A673 (cell line): ENCODE measurements around the gene CYP20A1. TPM values are rescaled to one million over a fixed set of nuclear protein-coding genes. Genes with fewer than 3 reads are reported as not detected.
"Not testable (repeated sequence)": the region's sequence is repeated elsewhere in the genome, so short reads cannot be mapped to it uniquely, and the experiment has no call there.

Experiments
- BruUV-seq: library from RNA; stranded (reverse); fragments of 400-500 nt; replicated peaks from 2 replicates; lab custom pipeline; 2021; lab: Mats Ljungman, UMichigan
- CTCF ChIA-PET: fragments of 300-600 bp; sonication (Branson Sonifier 250); formaldehyde crosslinking; loops from one replicate; lab custom pipeline; 2022; ENCODE audit warnings: antibody characterized with exemption; lab: Charles Lee
- POLR2A ChIA-PET: fragments of 300-600 bp; sonication (Branson Sonifier 250); formaldehyde crosslinking; loops from one replicate; lab custom pipeline; 2022; ENCODE audit warnings: antibody characterized with exemption; ENCODE audit not compliant: low non-redundant PET; lab: Charles Lee
- DNase-seq: peaks from one replicate; pipeline ENCODE4 v3.0.0-alpha.2; 2015; ENCODE audit warnings: low spot score
- H3K27ac ChIP-seq: fragments of 200-600 bp; sonication (generic); 2 replicates; pipeline ENCODE4 v1.5.1; 2016; ENCODE audit warnings: mixed run types, low read depth, mild to moderate bottlenecking, mixed read lengths, antibody characterized with exemption, low read length; ENCODE audit not compliant: poor library complexity, severe bottlenecking
- H3K27me3 ChIP-seq: fragments of 200-600 bp; sonication (generic); replicated peaks from 2 replicates; pipeline ENCODE4 v1.6.1; 2017; ENCODE audit warnings: mixed run types, low read depth, mild to moderate bottlenecking, mixed read lengths, antibody characterized with exemption, low read length; ENCODE audit not compliant: insufficient read depth, poor library complexity
- H3K36me3 ChIP-seq: fragments of 200-600 bp; sonication (generic); 2 replicates; pipeline ENCODE4 v1.6.1; 2016; ENCODE audit warnings: mixed run types, mild to moderate bottlenecking, mixed read lengths, antibody characterized with exemption, low read length; ENCODE audit not compliant: insufficient read depth, poor library complexity, severe bottlenecking
- H3K4me1 ChIP-seq: fragments of 200-600 bp; sonication (generic); 2 replicates; pipeline ENCODE4 v1.6.1; 2017; ENCODE audit warnings: mixed run types, mild to moderate bottlenecking, mixed read lengths, antibody characterized with exemption, low read length; ENCODE audit not compliant: insufficient read depth, poor library complexity, severe bottlenecking
- H3K4me3 ChIP-seq: fragments of 200-600 bp; sonication (generic); 2 replicates; pipeline ENCODE4 v1.5.1; 2016; ENCODE audit warnings: low read depth, mixed run types, mild to moderate bottlenecking, mixed read lengths, low read length; ENCODE audit not compliant: poor library complexity, severe bottlenecking
- H3K9me3 ChIP-seq: fragments of 200-600 bp; sonication (generic); 2 replicates; pipeline ENCODE4 v1.6.1; 2016; ENCODE audit warnings: mixed run types, low read depth, mild to moderate bottlenecking, mixed read lengths, antibody characterized with exemption, low read length; ENCODE audit not compliant: poor library complexity, severe bottlenecking
- EZH2 ChIP-seq: fragments of 200-600 bp; sonication (generic); IDR thresholded peaks from 2 replicates; pipeline ENCODE4 v1.6.1; 2017; ENCODE audit warnings: borderline replicate concordance, low read depth, mild to moderate bottlenecking, mixed read lengths, antibody characterized with exemption, low read length; ENCODE audit not compliant: poor library complexity, severe bottlenecking
- intact Hi-C: fragments of 100-400 bp; cut with micrococcal nuclease; formaldehyde crosslinking; loops from one replicate; pipeline ENCODE4 v1.10.0; 2022; ENCODE audit not compliant: unreplicated experiment
- total RNA-seq: library from RNA; stranded (reverse); gene quantifications from 2 replicates; pipeline ENCODE4 v1.2.3, GENCODE V29; 2021
- TF ChIP-seq, protein P1 (sequence below): fragments of 300-800, 200-600 bp; sonication (generic); conservative IDR thresholded peaks from 2 replicates; pipeline ENCODE4 v1.5.1; 2017; ENCODE audit warnings: low read depth, mild to moderate bottlenecking, antibody characterized with exemption, low read length, moderate library complexity, mixed read lengths

The CYP20A1 gene
- total RNA-seq, 1 experiment from 2014 or later, result 17.1 TPM

GRCh38 chr2:203282101-203282500, 43.3 kb downstream of the CYP20A1 start:
- Histone ChIP-seq H3K4me3 (no peak overlapping the region), H3K27ac (no peak overlapping the region), H3K9me3 (no peaks in the 10 kb centered on the region), H3K27me3 (no peaks in the 10 kb centered on the region), H3K4me1 (no peaks in the 10 kb centered on the region), H3K36me3 (peaks cover 6% of the 10 kb centered on the region)
- no peak for TF ChIP-seq EZH2
- TF ChIP-seq, protein P1, sequence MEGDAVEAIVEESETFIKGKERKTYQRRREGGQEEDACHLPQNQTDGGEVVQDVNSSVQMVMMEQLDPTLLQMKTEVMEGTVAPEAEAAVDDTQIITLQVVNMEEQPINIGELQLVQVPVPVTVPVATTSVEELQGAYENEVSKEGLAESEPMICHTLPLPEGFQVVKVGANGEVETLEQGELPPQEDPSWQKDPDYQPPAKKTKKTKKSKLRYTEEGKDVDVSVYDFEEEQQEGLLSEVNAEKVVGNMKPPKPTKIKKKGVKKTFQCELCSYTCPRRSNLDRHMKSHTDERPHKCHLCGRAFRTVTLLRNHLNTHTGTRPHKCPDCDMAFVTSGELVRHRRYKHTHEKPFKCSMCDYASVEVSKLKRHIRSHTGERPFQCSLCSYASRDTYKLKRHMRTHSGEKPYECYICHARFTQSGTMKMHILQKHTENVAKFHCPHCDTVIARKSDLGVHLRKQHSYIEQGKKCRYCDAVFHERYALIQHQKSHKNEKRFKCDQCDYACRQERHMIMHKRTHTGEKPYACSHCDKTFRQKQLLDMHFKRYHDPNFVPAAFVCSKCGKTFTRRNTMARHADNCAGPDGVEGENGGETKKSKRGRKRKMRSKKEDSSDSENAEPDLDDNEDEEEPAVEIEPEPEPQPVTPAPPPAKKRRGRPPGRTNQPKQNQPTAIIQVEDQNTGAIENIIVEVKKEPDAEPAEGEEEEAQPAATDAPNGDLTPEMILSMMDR, result no peak
- DNase-seq, result no peak
- intact Hi-C loops, result no loop called here
- ChIA-PET CTCF (no interaction called here), POLR2A (no interaction called here)
- BruUV-seq, result no TSS peak

- Histone ChIP-seq H3K4me1 (no peaks in the 10 kb centered on the region), H3K27me3 (no peaks in the 10 kb centered on the region), H3K9me3 (no peaks in the 10 kb centered on the region), H3K36me3 (no peaks in the 10 kb centered on the region), H3K27ac (no peak overlapping the region), H3K4me3 (no peak overlapping the region)
- TF ChIP-seq EZH2, result no peak
- TF ChIP-seq, protein P1, result no peak
- ChIA-PET POLR2A (no interaction called here), CTCF (no interaction called here)
- no peak for DNase-seq
- BruUV-seq, result no TSS peak
- intact Hi-C loops, result no loop called here
These were observed 47.7 kb downstream of the CYP20A1 start for GRCh38 chr2:203286532-203286931.

DNA sequence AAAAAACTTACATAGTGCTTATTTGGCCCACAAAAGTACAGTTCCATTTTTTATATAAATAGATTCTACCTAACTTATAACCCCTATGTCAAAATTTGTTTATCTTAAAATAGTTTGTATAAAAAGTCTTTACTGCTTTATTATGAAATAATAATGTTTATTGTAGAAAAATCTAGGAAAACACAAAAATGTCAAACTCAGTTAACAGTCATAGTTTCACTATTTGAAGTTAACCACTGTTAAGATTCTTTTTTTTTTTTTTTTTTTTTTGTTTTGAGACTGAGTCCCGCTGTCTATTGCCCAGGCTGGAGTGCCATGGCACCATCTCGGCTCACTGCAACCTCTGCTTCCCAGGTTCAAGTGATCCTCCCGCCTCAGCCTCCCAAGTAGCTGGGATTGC, 62.8 kb downstream of the CYP20A1 start:
- Histone ChIP-seq H3K9me3 (no peaks in the 10 kb centered on the region), H3K4me3 (no peak overlapping the region), H3K27me3 (no peaks in the 10 kb centered on the region), H3K27ac (no peak overlapping the region), H3K36me3 (no peaks in the 10 kb centered on the region), H3K4me1 (no peaks in the 10 kb centered on the region)
- TF ChIP-seq, protein P1, result no peak
- TF ChIP-seq EZH2, result no peak
- POLR2A ChIA-PET, result no interaction called here
- CTCF ChIA-PET, result no interaction called here
- BruUV-seq, result no TSS peak
- intact Hi-C loops, result no loop called here
- no peak for DNase-seq

DNA sequence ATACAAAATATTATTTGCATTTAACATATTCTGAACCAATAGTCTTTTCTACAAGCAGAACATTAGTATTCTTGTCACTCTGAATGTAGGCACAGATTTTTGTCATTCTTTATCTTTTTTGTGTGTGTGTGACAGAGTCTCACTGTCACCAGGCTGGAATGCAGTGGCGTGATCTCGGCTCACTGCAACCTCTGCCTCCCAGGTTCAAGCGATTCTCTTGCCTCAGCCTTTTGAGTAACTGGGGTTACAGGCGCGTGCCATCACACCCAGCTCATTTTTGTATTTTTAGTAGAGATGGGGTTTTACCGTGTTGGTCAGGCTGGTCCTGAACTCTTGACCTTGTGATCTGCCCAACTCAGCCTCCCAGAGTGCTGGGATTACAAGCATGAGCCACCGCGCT, 63.8 kb downstream of the CYP20A1 start:
- H3K36me3 ChIP-seq, CTCF ChIA-PET, BruUV-seq, H3K4me1 ChIP-seq, H3K27ac ChIP-seq, H3K27me3 ChIP-seq, POLR2A ChIA-PET, H3K9me3 ChIP-seq, DNase-seq, H3K4me3 ChIP-seq, intact Hi-C loops: not testable (repeated sequence)
